ENCODE data around the gene SLC22A16. TPM values are rescaled to one million over a fixed set of nuclear protein-coding genes. Genes with fewer than 3 reads are reported as not detected.

SLC22A16 gene
- total and polyA plus RNA-seq, 7 experiments from 2014 or later, result 0.29 to 2.1 TPM; not detected in 5

- DNase-seq, result no peak
These were observed 41.3 kb downstream of the SLC22A16 start for GRCh38 chr6:110434961-110435602.

DNA sequence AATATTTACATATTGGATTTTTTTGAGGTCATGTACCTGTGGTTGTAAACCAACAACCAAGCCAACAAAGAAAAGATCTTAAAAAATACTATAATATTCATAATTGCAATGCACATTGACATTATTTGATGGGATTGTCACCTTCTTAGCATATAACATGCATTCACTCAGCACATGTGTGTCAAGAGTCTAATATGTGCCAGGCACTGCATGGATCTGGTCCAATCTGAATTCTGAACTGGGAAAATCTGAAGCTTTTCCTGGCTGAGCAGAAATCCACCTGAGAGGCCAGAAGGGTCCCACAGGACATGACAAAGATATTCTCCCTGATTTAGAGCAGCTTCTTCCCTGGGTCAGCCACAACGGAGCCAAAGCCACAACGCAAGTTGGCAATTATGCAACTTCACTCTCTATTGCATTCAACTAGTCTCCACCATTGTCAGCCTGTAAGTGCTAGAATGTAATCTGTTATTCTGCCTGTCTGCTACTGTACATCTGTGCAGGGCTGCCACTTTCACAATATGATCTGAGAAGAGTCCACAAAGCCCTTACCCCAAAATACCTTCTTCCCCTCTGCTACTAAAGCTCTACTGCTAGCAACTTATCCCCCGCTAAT lies 44.0 kb downstream of the SLC22A16 start:
- peaks cover 0 to 17% (median 16%) of the 10 kb centered on the region in 5 donors for H3K27me3 Mint-ChIP-seq
- DNase-seq, result no peak
- Histone ChIP-seq H3K27me3 (ENCODE audit: control insufficient read depth in 2 of 2, insufficient read depth in 2 of 2, low read length in 2 of 2) (no peaks in the 10 kb centered on the region), H3K4me3 (ENCODE audit: low read length) (no peak overlapping the region), H3K36me3 (ENCODE audit: control insufficient read depth in 2 of 3, insufficient read depth in 3 of 3, low read length in 3 of 3) (no peaks in the 10 kb centered on the region), H3K9me3 (ENCODE audit: control insufficient read depth in 2 of 3, low read length in 3 of 3) (no peaks in the 10 kb centered on the region), H3K4me1 (ENCODE audit: control insufficient read depth in 2 of 2, insufficient read depth in 2 of 2, low read length in 2 of 2) (no peaks in the 10 kb centered on the region), H3K27ac (ENCODE audit: low read depth, low read length) (no peak overlapping the region)
- intact Hi-C loops (cut with micrococcal nuclease), result no loop called here
- peaks cover 0 to 4% (median 0%) of the 10 kb centered on the region in 11 donors for H3K9me3 Mint-ChIP-seq
- no peak overlapping the region for H3K4me3 Mint-ChIP-seq
- ChIA-PET POLR2A (no interaction called here), CTCF (no interaction called here)
- no peaks in the 10 kb centered on the region for H3K36me3 Mint-ChIP-seq
- peaks cover 0 to 4% (median 0%) of the 10 kb centered on the region in 7 donors for H3K4me1 Mint-ChIP-seq
- H3K27ac Mint-ChIP-seq, result no peak overlapping the region
- ATAC-seq, result peak; percentile 37

More at GRCh38 chr6:110434961-110435602, 41.3 kb downstream of the SLC22A16 start:
- Mint-ChIP-seq H3K4me1 (peaks cover 0 to 4% (median 0%) of the 10 kb centered on the region in 7 donors), H3K27ac (no peak overlapping the region), H3K36me3 (no peaks in the 10 kb centered on the region), H3K27me3 (peaks cover 3 to 21% (median 10%) of the 10 kb centered on the region in 5 donors), H3K4me3 (no peak overlapping the region), H3K9me3 (peaks cover 0 to 4% (median 0%) of the 10 kb centered on the region in 11 donors)
- H3K4me3 ChIP-seq (ENCODE audit: low read length), result no peak overlapping the region
- H3K27ac ChIP-seq (ENCODE audit: low read depth, low read length), result no peak overlapping the region
- POLR2A ChIA-PET, result no interaction called here
- intact Hi-C loops (cut with micrococcal nuclease), result no loop called here
- H3K9me3 ChIP-seq (ENCODE audit: control insufficient read depth in 2 of 3, low read length in 3 of 3), result no peaks in the 10 kb centered on the region
- no peak for ATAC-seq
- CTCF ChIA-PET, result no interaction called here
- H3K36me3 ChIP-seq (ENCODE audit: control insufficient read depth in 2 of 3, insufficient read depth in 3 of 3, low read length in 3 of 3), result no peaks in the 10 kb centered on the region
- no peaks in the 10 kb centered on the region for H3K27me3 ChIP-seq (ENCODE audit: control insufficient read depth in 2 of 2, insufficient read depth in 2 of 2, low read length in 2 of 2)
- H3K4me1 ChIP-seq (ENCODE audit: control insufficient read depth in 2 of 2, insufficient read depth in 2 of 2, low read length in 2 of 2), result no peaks in the 10 kb centered on the region

GRCh38 chr6:110430741-110431140 lies 45.7 kb downstream of the SLC22A16 start:
- no peak for ATAC-seq

GRCh38 chr6:110430236-110430635 lies 46.2 kb downstream of the SLC22A16 start:
- no peak for ATAC-seq
- no peak for DNase-seq
- peaks cover 0 to 4% (median 0%) of the 10 kb centered on the region in 7 donors for H3K4me1 Mint-ChIP-seq
- H3K4me3 ChIP-seq (ENCODE audit: low read length), result no peak overlapping the region
- no peaks in the 10 kb centered on the region for H3K27me3 ChIP-seq (ENCODE audit: control insufficient read depth in 2 of 2, insufficient read depth in 2 of 2, low read length in 2 of 2)
- no peaks in the 10 kb centered on the region for H3K36me3 ChIP-seq (ENCODE audit: control insufficient read depth in 2 of 3, insufficient read depth in 3 of 3, low read length in 3 of 3)
- H3K27me3 Mint-ChIP-seq, result peaks cover 4 to 32% (median 28%) of the 10 kb centered on the region in 5 donors
- ChIA-PET POLR2A (no interaction called here), CTCF (interaction anchor here (0.7 kb wide), 1 partner anchor 965 kb away, joined by 4 read pairs; no protein-coding TSS in a partner anchor)
- H3K27ac Mint-ChIP-seq, result no peak overlapping the region
- H3K27ac ChIP-seq (ENCODE audit: low read depth, low read length), result no peak overlapping the region
- peaks cover 0 to 3% (median 0%) of the 10 kb centered on the region in 11 donors for H3K9me3 Mint-ChIP-seq
- no peaks in the 10 kb centered on the region for H3K9me3 ChIP-seq (ENCODE audit: control insufficient read depth in 2 of 3, low read length in 3 of 3)
- H3K4me3 Mint-ChIP-seq, result no peak overlapping the region
- intact Hi-C loops (cut with micrococcal nuclease), result no loop called here
- no peaks in the 10 kb centered on the region for H3K4me1 ChIP-seq (ENCODE audit: control insufficient read depth in 2 of 2, insufficient read depth in 2 of 2, low read length in 2 of 2)
- H3K36me3 Mint-ChIP-seq, result no peaks in the 10 kb centered on the region

More at GRCh38 chr6:110430741-110431140, 45.7 kb downstream of the SLC22A16 start:
- H3K4me1 Mint-ChIP-seq, result peaks cover 0 to 4% (median 0%) of the 10 kb centered on the region in 7 donors
- no peak overlapping the region for H3K27ac Mint-ChIP-seq
- no peaks in the 10 kb centered on the region for H3K27me3 ChIP-seq (ENCODE audit: control insufficient read depth in 2 of 2, insufficient read depth in 2 of 2, low read length in 2 of 2)
- DNase-seq, result no peak
- no peak overlapping the region for H3K4me3 ChIP-seq (ENCODE audit: low read length)
- H3K27me3 Mint-ChIP-seq, result peaks cover 4 to 27% (median 24%) of the 10 kb centered on the region in 5 donors
- no peaks in the 10 kb centered on the region for H3K36me3 Mint-ChIP-seq
- no peaks in the 10 kb centered on the region for H3K9me3 ChIP-seq (ENCODE audit: control insufficient read depth in 2 of 3, low read length in 3 of 3)
- ChIA-PET CTCF (no interaction called here), POLR2A (no interaction called here)
- H3K36me3 ChIP-seq (ENCODE audit: control insufficient read depth in 2 of 3, insufficient read depth in 3 of 3, low read length in 3 of 3), result no peaks in the 10 kb centered on the region
- H3K4me1 ChIP-seq (ENCODE audit: control insufficient read depth in 2 of 2, insufficient read depth in 2 of 2, low read length in 2 of 2), result no peaks in the 10 kb centered on the region
- H3K27ac ChIP-seq (ENCODE audit: low read depth, low read length), result no peak overlapping the region
- no peak overlapping the region for H3K4me3 Mint-ChIP-seq
- intact Hi-C loops (cut with micrococcal nuclease), result no loop called here
- peaks cover 0 to 4% (median 0%) of the 10 kb centered on the region in 11 donors for H3K9me3 Mint-ChIP-seq

DNA sequence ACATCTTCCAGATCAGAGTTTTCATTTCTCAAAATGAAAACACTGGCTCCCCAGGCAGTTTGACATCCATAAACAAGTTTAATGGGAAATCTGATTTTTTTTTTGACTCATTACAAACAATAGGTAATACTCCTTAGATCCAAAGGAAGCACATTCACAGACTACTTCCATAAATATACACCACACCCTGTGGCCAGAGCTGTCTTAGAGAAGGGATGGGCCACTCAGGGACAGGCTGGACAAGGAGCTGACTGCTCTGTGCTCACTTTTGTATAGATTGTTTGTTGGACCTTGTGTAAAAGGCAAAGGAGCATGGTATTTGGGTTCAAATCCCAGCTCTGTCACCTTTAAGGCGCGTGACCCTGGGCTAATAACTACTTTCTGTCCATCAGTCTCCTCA lies 48.3 kb downstream of the SLC22A16 start:
- CTCF ChIA-PET, result interaction anchor here (0.7 kb wide), 1 partner anchor 322 kb away, joined by 4 read pairs; no protein-coding TSS in a partner anchor
- Histone ChIP-seq H3K27ac (ENCODE audit: low read depth, low read length) (no peak overlapping the region), H3K36me3 (ENCODE audit: control insufficient read depth in 2 of 3, insufficient read depth in 3 of 3, low read length in 3 of 3) (no peaks in the 10 kb centered on the region), H3K4me1 (ENCODE audit: control insufficient read depth in 2 of 2, insufficient read depth in 2 of 2, low read length in 2 of 2) (no peaks in the 10 kb centered on the region), H3K27me3 (ENCODE audit: control insufficient read depth in 2 of 2, insufficient read depth in 2 of 2, low read length in 2 of 2) (no peaks in the 10 kb centered on the region), H3K9me3 (ENCODE audit: control insufficient read depth in 2 of 3, low read length in 3 of 3) (no peaks in the 10 kb centered on the region), H3K4me3 (ENCODE audit: low read length) (no peak overlapping the region)
- intact Hi-C loops (cut with micrococcal nuclease), result no loop called here
- peaks cover 13 to 45% (median 39%) of the 10 kb centered on the region in 5 donors for H3K27me3 Mint-ChIP-seq
- no peaks in the 10 kb centered on the region for H3K36me3 Mint-ChIP-seq
- H3K4me3 Mint-ChIP-seq, result no peak overlapping the region
- ATAC-seq (no peak), DNase-seq (no peak)
- POLR2A ChIA-PET, result no interaction called here
- no peak overlapping the region for H3K27ac Mint-ChIP-seq
- H3K9me3 Mint-ChIP-seq, result peaks cover 0 to 1% (median 0%) of the 10 kb centered on the region in 11 donors
- peaks cover 0 to 5% (median 0%) of the 10 kb centered on the region in 7 donors for H3K4me1 Mint-ChIP-seq

GRCh38 chr6:110425816-110426215 lies 50.6 kb downstream of the SLC22A16 start:
- Histone ChIP-seq H3K27me3 (ENCODE audit: control insufficient read depth in 2 of 2, insufficient read depth in 2 of 2, low read length in 2 of 2) (no peaks in the 10 kb centered on the region), H3K27ac (ENCODE audit: low read depth, low read length) (no peak overlapping the region), H3K9me3 (ENCODE audit: control insufficient read depth in 2 of 3, low read length in 3 of 3) (peaks cover 0 to 4% (median 0%) of the 10 kb centered on the region in 3 experiments), H3K4me1 (ENCODE audit: control insufficient read depth in 2 of 2, insufficient read depth in 2 of 2, low read length in 2 of 2) (no peaks in the 10 kb centered on the region), H3K36me3 (ENCODE audit: control insufficient read depth in 2 of 3, insufficient read depth in 3 of 3, low read length in 3 of 3) (no peaks in the 10 kb centered on the region), H3K4me3 (ENCODE audit: low read length) (no peak overlapping the region)
- no peak overlapping the region for H3K4me3 Mint-ChIP-seq
- ATAC-seq (no peak), DNase-seq (no peak)
- H3K27ac Mint-ChIP-seq, result no peak overlapping the region
- peaks cover 0 to 7% (median 0%) of the 10 kb centered on the region in 5 donors for H3K36me3 Mint-ChIP-seq
- CTCF ChIA-PET, result no interaction called here
- peaks cover 26 to 63% (median 53%) of the 10 kb centered on the region in 5 donors for H3K27me3 Mint-ChIP-seq
- H3K9me3 Mint-ChIP-seq, result peaks cover 4 to 16% (median 8%) of the 10 kb centered on the region in 11 donors
- H3K4me1 Mint-ChIP-seq, result peaks cover 0 to 8% (median 0%) of the 10 kb centered on the region in 7 donors
- POLR2A ChIA-PET, result no interaction called here
- intact Hi-C loops (cut with micrococcal nuclease), result no loop called here

Data from naive thymus-derived CD4-positive, alpha-beta T cell (primary cell).